Measurements from ENCODE around the gene MTM1.

MTM1 gene

GRCh38 chrX:150621652-150622051 lies 53.2 kb downstream of the MTM1 start:
- TF ChIP-seq RAD21 (IDR thresholded peaks at IDR 0.05; ENCODE audit: low read depth) (no peak), EP300 (IDR thresholded peaks at IDR 0.05; ENCODE audit: borderline replicate concordance) (no peak), TCF12 (IDR thresholded peaks at IDR 0.05; ENCODE audit: low read depth) (no peak), NFIC (IDR thresholded peaks at IDR 0.05) (no peak), YY1 (IDR thresholded peaks at IDR 0.05; ENCODE audit: low read depth) (no peak), CEBPB (IDR thresholded peaks at IDR 0.05) (no peak), CREB1 (IDR thresholded peaks at IDR 0.05; ENCODE audit: low read depth) (no peak), TEAD4 (IDR thresholded peaks at IDR 0.05) (no peak), TAF1 (IDR thresholded peaks at IDR 0.05; ENCODE audit: low read depth) (no peak), MAX (IDR thresholded peaks at IDR 0.05) (no peak), USF1 (IDR thresholded peaks at IDR 0.05) (no peak), REST (IDR thresholded peaks at IDR 0.05; ENCODE audit: low read depth) (no peak), FOXM1 (IDR thresholded peaks at IDR 0.05; ENCODE audit: borderline replicate concordance, low read depth) (no peak), ZBTB7A (IDR thresholded peaks at IDR 0.05; ENCODE audit: low read depth) (no peak)

- peak; percentile 61 for TF ChIP-seq NFIC (IDR thresholded peaks at IDR 0.05)
- no peak for TF ChIP-seq TEAD4 (IDR thresholded peaks at IDR 0.05)
These were observed 55.2 kb downstream of the MTM1 start for GRCh38 chrX:150623583-150623982.

DNA sequence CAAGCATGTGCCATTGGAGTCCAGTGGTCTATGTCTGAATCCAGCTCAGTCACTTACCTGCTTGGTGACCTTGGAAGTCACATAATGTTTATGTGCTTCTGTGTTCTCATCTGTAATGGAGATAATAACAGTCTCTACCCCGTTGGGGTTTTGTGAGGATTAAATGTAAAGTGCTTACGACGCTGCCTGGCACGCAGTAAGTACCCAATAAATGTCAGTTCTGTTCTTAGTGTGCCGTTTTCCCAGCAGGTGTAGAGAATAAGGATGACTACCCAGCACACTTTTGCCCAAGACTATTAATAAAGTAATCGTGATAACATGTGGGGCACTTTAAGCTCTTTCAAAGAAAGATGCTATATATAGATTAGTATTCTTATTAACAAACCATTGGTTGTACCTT lies 56.7 kb downstream of the MTM1 start:
- no peak for TF ChIP-seq RAD21 (IDR thresholded peaks at IDR 0.05; ENCODE audit: low read depth)
- no peak for TF ChIP-seq EP300 (IDR thresholded peaks at IDR 0.05; ENCODE audit: borderline replicate concordance)
- no peak for TF ChIP-seq EGR1 (IDR thresholded peaks at IDR 0.05)
- TF ChIP-seq CEBPB (IDR thresholded peaks at IDR 0.05) = no peak
- no peak for TF ChIP-seq ZBTB7A (IDR thresholded peaks at IDR 0.05; ENCODE audit: low read depth)
- TF ChIP-seq NFIC (IDR thresholded peaks at IDR 0.05) = no peak
- TF ChIP-seq CREB1 (IDR thresholded peaks at IDR 0.05; ENCODE audit: low read depth) = no peak
- TF ChIP-seq YY1 (IDR thresholded peaks at IDR 0.05; ENCODE audit: low read depth) = no peak
- TF ChIP-seq TEAD4 (IDR thresholded peaks at IDR 0.05) = no peak
- no peak for TF ChIP-seq MAX (IDR thresholded peaks at IDR 0.05)

GRCh38 chrX:150625875-150626274 lies 57.5 kb downstream of the MTM1 start:
- TF ChIP-seq EP300 (IDR thresholded peaks at IDR 0.05; ENCODE audit: borderline replicate concordance) = no peak
- TF ChIP-seq YY1 (IDR thresholded peaks at IDR 0.05; ENCODE audit: low read depth) = no peak
- no peak for TF ChIP-seq TEAD4 (IDR thresholded peaks at IDR 0.05)
- no peak for TF ChIP-seq NFIC (IDR thresholded peaks at IDR 0.05)
- TF ChIP-seq TAF1 (IDR thresholded peaks at IDR 0.05; ENCODE audit: low read depth) = no peak
- no peak for TF ChIP-seq EGR1 (IDR thresholded peaks at IDR 0.05)
- no peak for TF ChIP-seq MAX (IDR thresholded peaks at IDR 0.05)
- no peak for TF ChIP-seq CREB1 (IDR thresholded peaks at IDR 0.05; ENCODE audit: low read depth)
- no peak for TF ChIP-seq USF1 (IDR thresholded peaks at IDR 0.05)
- no peak for TF ChIP-seq REST (IDR thresholded peaks at IDR 0.05; ENCODE audit: low read depth)
- no peak for TF ChIP-seq RAD21 (IDR thresholded peaks at IDR 0.05; ENCODE audit: low read depth)
- no peak for TF ChIP-seq FOXM1 (IDR thresholded peaks at IDR 0.05; ENCODE audit: borderline replicate concordance, low read depth)
- TF ChIP-seq ZBTB7A (IDR thresholded peaks at IDR 0.05; ENCODE audit: low read depth) = no peak
- TF ChIP-seq TCF12 (IDR thresholded peaks at IDR 0.05; ENCODE audit: low read depth) = no peak
- TF ChIP-seq CEBPB (IDR thresholded peaks at IDR 0.05) = no peak

- no peak for TF ChIP-seq CEBPB (IDR thresholded peaks at IDR 0.05)
- TF ChIP-seq TCF12 (IDR thresholded peaks at IDR 0.05; ENCODE audit: low read depth) = no peak
- TF ChIP-seq RAD21 (IDR thresholded peaks at IDR 0.05; ENCODE audit: low read depth) = no peak
- TF ChIP-seq YY1 (IDR thresholded peaks at IDR 0.05; ENCODE audit: low read depth) = no peak
- no peak for TF ChIP-seq EGR1 (IDR thresholded peaks at IDR 0.05)
- TF ChIP-seq FOXM1 (IDR thresholded peaks at IDR 0.05; ENCODE audit: borderline replicate concordance, low read depth) = no peak
- no peak for TF ChIP-seq TAF1 (IDR thresholded peaks at IDR 0.05; ENCODE audit: low read depth)
- TF ChIP-seq TEAD4 (IDR thresholded peaks at IDR 0.05) = no peak
- no peak for TF ChIP-seq NFIC (IDR thresholded peaks at IDR 0.05)
- no peak for TF ChIP-seq REST (IDR thresholded peaks at IDR 0.05; ENCODE audit: low read depth)
- no peak for TF ChIP-seq USF1 (IDR thresholded peaks at IDR 0.05)
- TF ChIP-seq ZBTB7A (IDR thresholded peaks at IDR 0.05; ENCODE audit: low read depth) = no peak
- TF ChIP-seq EP300 (IDR thresholded peaks at IDR 0.05; ENCODE audit: borderline replicate concordance) = no peak
- TF ChIP-seq CREB1 (IDR thresholded peaks at IDR 0.05; ENCODE audit: low read depth) = no peak
- no peak for TF ChIP-seq MAX (IDR thresholded peaks at IDR 0.05)
These were observed 59.5 kb downstream of the MTM1 start for GRCh38 chrX:150627957-150628356.

Measured in Ishikawa (cell line).